ENCODE data around the gene FOXD2. TPM values are rescaled to one million over a fixed set of nuclear protein-coding genes. Genes with fewer than 3 reads are reported as not detected.

FOXD2 gene
- total and polyA plus RNA-seq, 2 experiments from 2014 or later: 1.0 to 1.6 TPM

- TF ChIP-seq, protein P1, sequence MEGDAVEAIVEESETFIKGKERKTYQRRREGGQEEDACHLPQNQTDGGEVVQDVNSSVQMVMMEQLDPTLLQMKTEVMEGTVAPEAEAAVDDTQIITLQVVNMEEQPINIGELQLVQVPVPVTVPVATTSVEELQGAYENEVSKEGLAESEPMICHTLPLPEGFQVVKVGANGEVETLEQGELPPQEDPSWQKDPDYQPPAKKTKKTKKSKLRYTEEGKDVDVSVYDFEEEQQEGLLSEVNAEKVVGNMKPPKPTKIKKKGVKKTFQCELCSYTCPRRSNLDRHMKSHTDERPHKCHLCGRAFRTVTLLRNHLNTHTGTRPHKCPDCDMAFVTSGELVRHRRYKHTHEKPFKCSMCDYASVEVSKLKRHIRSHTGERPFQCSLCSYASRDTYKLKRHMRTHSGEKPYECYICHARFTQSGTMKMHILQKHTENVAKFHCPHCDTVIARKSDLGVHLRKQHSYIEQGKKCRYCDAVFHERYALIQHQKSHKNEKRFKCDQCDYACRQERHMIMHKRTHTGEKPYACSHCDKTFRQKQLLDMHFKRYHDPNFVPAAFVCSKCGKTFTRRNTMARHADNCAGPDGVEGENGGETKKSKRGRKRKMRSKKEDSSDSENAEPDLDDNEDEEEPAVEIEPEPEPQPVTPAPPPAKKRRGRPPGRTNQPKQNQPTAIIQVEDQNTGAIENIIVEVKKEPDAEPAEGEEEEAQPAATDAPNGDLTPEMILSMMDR (IDR thresholded peaks at IDR 0.05; ENCODE audit: poor library complexity): no peak
- TF ChIP-seq EZH2phosphoT487 (IDR thresholded peaks at IDR 0.05; ENCODE audit: low read depth, severe bottlenecking, unreplicated experiment): no peak
- no peak for TF ChIP-seq EZH2 (IDR thresholded peaks at IDR 0.05; ENCODE audit: borderline replicate concordance)
- DNase-seq (ENCODE audit: low spot score): no peak
Measured at GRCh38 chr1:47444297-47444561, 6.4 kb downstream of the FOXD2 start.

GRCh38 chr1:47444562-47445465, 7.0 kb downstream of the FOXD2 start:
- no peaks in the 10 kb centered on the region for H3K9me2 ChIP-seq (replicated peaks; ENCODE audit: insufficient read depth)
- no peak for TF ChIP-seq EZH2phosphoT487 (IDR thresholded peaks at IDR 0.05; ENCODE audit: low read depth, severe bottlenecking, unreplicated experiment)
- TF ChIP-seq EZH2 (IDR thresholded peaks at IDR 0.05; ENCODE audit: borderline replicate concordance): peak; percentile 91
- H3K27ac ChIP-seq: no peak overlapping the region
- H3K27me3 ChIP-seq: peaks cover 100% of the 10 kb centered on the region
- no peak for DNase-seq (ENCODE audit: low spot score)
- peak overlapping the region; percentile 81 for H3K4me2 ChIP-seq
- H3K79me2 ChIP-seq: peaks cover 7% of the 10 kb centered on the region
- no peaks in the 10 kb centered on the region for H3K9me3 ChIP-seq (ENCODE audit: low read depth)
- WGBS (ENCODE audit: low lambda C conversion rate, missing lambda C conversion rate): 5% methylated on average over 70 of the region's 73 CpGs
- no peaks in the 10 kb centered on the region for H3K36me3 ChIP-seq (replicated peaks; ENCODE audit: insufficient read depth, low read depth)
- H3K4me3 ChIP-seq: no peak overlapping the region
- peaks cover 17% of the 10 kb centered on the region for H3K4me1 ChIP-seq (ENCODE audit: insufficient read depth)
- peaks cover 9% of the 10 kb centered on the region for H4K20me1 ChIP-seq (ENCODE audit: insufficient read depth, poor library complexity, severe bottlenecking)
- peak overlapping the region; percentile 30 for H2AFZ ChIP-seq

More at GRCh38 chr1:47444297-47444561, 6.4 kb downstream of the FOXD2 start:
- peaks cover 11% of the 10 kb centered on the region for H3K79me2 ChIP-seq
- no peaks in the 10 kb centered on the region for H3K9me2 ChIP-seq (replicated peaks; ENCODE audit: insufficient read depth)
- no peaks in the 10 kb centered on the region for H3K9me3 ChIP-seq (ENCODE audit: low read depth)
- H3K4me3 ChIP-seq: no peak overlapping the region
- no peaks in the 10 kb centered on the region for H3K36me3 ChIP-seq (replicated peaks; ENCODE audit: insufficient read depth, low read depth)
- H3K27ac ChIP-seq: no peak overlapping the region
- peaks cover 100% of the 10 kb centered on the region for H3K27me3 ChIP-seq
- peak overlapping the region; percentile 30 for H2AFZ ChIP-seq
- H4K20me1 ChIP-seq (ENCODE audit: insufficient read depth, poor library complexity, severe bottlenecking): peaks cover 14% of the 10 kb centered on the region
- peak overlapping the region; percentile 81 for H3K4me2 ChIP-seq
- 6% methylated on average over 15 of the region's 15 CpGs for WGBS (ENCODE audit: low lambda C conversion rate, missing lambda C conversion rate)
- H3K4me1 ChIP-seq (ENCODE audit: insufficient read depth): peaks cover 17% of the 10 kb centered on the region

DNA sequence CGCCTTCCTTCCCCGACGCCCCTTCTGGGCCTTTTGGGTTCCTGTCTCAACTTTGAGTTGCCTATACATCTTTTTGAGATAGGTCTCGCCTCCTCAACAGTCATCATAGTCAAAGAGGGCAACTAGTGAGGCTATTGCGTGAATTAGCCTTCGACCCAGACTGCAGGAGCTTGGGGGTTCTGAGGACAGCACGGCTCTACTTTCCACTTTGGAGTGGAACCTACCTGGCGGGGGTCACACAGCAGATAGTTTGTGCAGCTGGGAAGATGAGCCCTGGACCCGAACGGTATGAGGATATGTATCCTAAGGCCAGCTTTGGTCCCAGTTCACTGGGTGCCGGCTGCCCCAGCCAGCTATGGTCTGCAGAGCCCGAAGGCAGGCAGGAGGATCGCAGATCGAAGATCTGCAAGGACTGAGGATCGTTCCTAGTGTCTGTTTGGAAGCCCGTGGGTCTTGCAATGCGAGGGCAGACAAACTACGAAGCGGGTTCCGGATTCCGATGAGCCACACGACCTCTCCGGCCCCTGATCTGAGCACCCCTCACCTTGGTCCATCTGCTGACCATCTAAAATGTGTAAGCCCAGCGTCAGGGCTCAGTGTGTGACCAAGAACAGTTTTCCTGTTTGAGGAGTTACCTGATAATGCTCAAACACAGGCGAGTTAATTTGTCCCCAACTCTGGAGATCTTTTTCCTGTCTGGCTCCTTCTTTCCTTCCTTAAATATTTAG, 8.1 kb downstream of the FOXD2 start:
- Histone ChIP-seq H3K79me2 (peaks cover 7% of the 10 kb centered on the region), H3K27me3 (peaks cover 100% of the 10 kb centered on the region), H3K36me3 (replicated peaks; ENCODE audit: insufficient read depth, low read depth) (no peaks in the 10 kb centered on the region), H3K9me3 (ENCODE audit: low read depth) (no peaks in the 10 kb centered on the region), H4K20me1 (ENCODE audit: insufficient read depth, poor library complexity, severe bottlenecking) (peaks cover 9% of the 10 kb centered on the region), H3K4me3 (no peak overlapping the region), H3K9me2 (replicated peaks; ENCODE audit: insufficient read depth) (no peaks in the 10 kb centered on the region), H2AFZ (no peak overlapping the region), H3K4me1 (ENCODE audit: insufficient read depth) (peaks cover 17% of the 10 kb centered on the region), H3K27ac (no peak overlapping the region), H3K4me2 (no peak overlapping the region)
- 36% methylated on average over 25 of the region's 25 CpGs for WGBS (ENCODE audit: low lambda C conversion rate, missing lambda C conversion rate)
- peak; percentile 52 for TF ChIP-seq EZH2phosphoT487 (IDR thresholded peaks at IDR 0.05; ENCODE audit: low read depth, severe bottlenecking, unreplicated experiment)
- TF ChIP-seq, protein P1 (IDR thresholded peaks at IDR 0.05; ENCODE audit: poor library complexity): no peak
- no peak for DNase-seq (ENCODE audit: low spot score)
